Adrenal gland (tissue), 12 donors: ENCODE results near the gene ACAD8. TPM values are rescaled to one million over a fixed set of nuclear protein-coding genes. Genes with fewer than 3 reads are reported as not detected.

Experiments
- DNase-seq, 7 donors: peaks; one replicate each; pipeline ENCODE4 v3.0.0-alpha.2; 2019 to 2020
- H3K27ac ChIP-seq, 5 donors: fragments of 200-600 bp; sonication (generic) in 4 of 5; 1 replicate in 3 of 5; 2 replicates in 2 of 5; pipeline versions ENCODE4 v1.5.1 to v1.8.0; 2016 to 2020; ENCODE audit warnings: mild to moderate bottlenecking in 1 of 5
- H3K27me3 ChIP-seq: fragments of 200-600 bp; 2 replicates; pipeline ENCODE4 v1.8.0; 2021
- H3K36me3 ChIP-seq, 2 donors: fragments of 200-600 bp; replicated peaks in 1 of 2; 1 replicate in 1 of 2; 2 replicates in 1 of 2; pipeline versions ENCODE4 v1.5.1 to v1.8.0; 2018 to 2022
- H3K4me1 ChIP-seq, 2 donors: fragments of 200-600 bp; replicated peaks in 1 of 2; 1 replicate in 1 of 2; 2 replicates in 1 of 2; pipeline versions ENCODE4 v1.5.1 to v1.8.0; 2018 to 2021
- H3K4me3 ChIP-seq, 4 donors: fragments of 200-600 bp; sonication (generic) in 3 of 4; one replicate each; pipeline ENCODE4 v1.5.1; 2016 to 2018
- H3K9me3 ChIP-seq, 3 donors: fragments of 200-600 bp; sonication (generic) in 1 of 3; replicated peaks in 1 of 3; 1 replicate in 2 of 3; 2 replicates in 1 of 3; pipeline versions ENCODE4 v1.5.1 to v1.8.0; 2016 to 2021
- CTCF ChIP-seq, 6 experiments: fragments of 450-650 bp in 4 of 6; fragments of 200-600 bp in 2 of 6; sonication (generic) in 1 of 6; IDR thresholded peaks; 1 replicate in 5 of 6; 2 replicates in 1 of 6; pipeline versions ENCODE4 v1.5.1 to v1.8.0; 2016 to 2021; ENCODE audit warnings: antibody characterized with exemption in 6 of 6, mild to moderate bottlenecking in 2 of 6, moderate library complexity in 1 of 6
- POLR2A ChIP-seq, 2 donors: fragments of 450-650 bp; IDR thresholded peaks; one replicate each; pipeline ENCODE4 v1.6.1; 2017; ENCODE audit warnings: antibody characterized with exemption in 2 of 2, mild to moderate bottlenecking in 2 of 2, moderate library complexity in 1 of 2
- WGBS, 4 donors: extraction: QIAGEN DNeasy Blood & Tissue Kit in 2 of 4; methylation state at CpG; one replicate each; pipeline versions ENCODE4 v1.1.5 to v1.1.7; 2013 to 2017; 5-methylcytosine and 5-hydroxymethylcytosine counted together
- intact Hi-C, 2 donors: fragments of 100-400 bp; cut with DNase I; formaldehyde crosslinking; loops; one replicate each; pipeline versions ENCODE4 v1.14.1 to v1.15.0; 2022 to 2023
- polyA plus RNA-seq, 3 donors: library from polyadenylated mRNA; stranded (reverse); fragments of 200-250 nt in 2 of 3; fragments of 350-450 nt in 1 of 3; fragmentation: Illumina TruSeq in 1 of 3; extraction: RNeasy Lipid Tissue Mini Kit (QIAGEN cat#74804) in 1 of 3; gene quantifications; one replicate each; pipeline ENCODE4 v1.2.3, GENCODE V29; 2013 to 2014
- total RNA-seq, 9 donors: library from RNA; depleted of rRNA in 4 of 9; stranded (reverse); fragments of >200 nt in 4 of 9; fragments of 120-200 nt in 1 of 9; fragmentation: NEBNext Ultra II Directional in 1 of 9; extraction: Animal tissue kit (Norgen Biotek cat#: 25700) in 1 of 9; gene quantifications; one replicate each; pipeline versions ENCODE4 v1.1.0 to v1.2.4, GENCODE V29; 2013 to 2023
- donor health status: healthy with polysubstance abuse.
- donor health status: Bipolar disorder and iron deficiency.
- donor health status: DM: yes; HTN: yes; CAD: no.
- donor health status: DM: no; HTN: no; CAD: no.
- donor health status: DM: no; HTN: no; CAD: no.
- donor health status: DM: yes; HTN: yes; CAD: no.

ACAD8 gene
- total and polyA plus RNA-seq, 12 donors: 22.4 to 45.0 (median 35.0) TPM

GRCh38 chr11:134287561-134287960 is 34.2 kb downstream of the ACAD8 start:
- Histone ChIP-seq H3K27ac (no peak overlapping the region), H3K36me3 (no peaks in the 10 kb centered on the region), H3K4me1 (no peaks in the 10 kb centered on the region), H3K4me3 (no peak overlapping the region), H3K9me3 (no peaks in the 10 kb centered on the region), H3K27me3 (no peaks in the 10 kb centered on the region)
- TF ChIP-seq POLR2A (IDR thresholded peaks at IDR 0.05) (no peak), CTCF (IDR thresholded peaks at IDR 0.05) (no peak)
- intact Hi-C loops: no loop called here
- no peak for DNase-seq
- WGBS, 4 donors: 84 to 93% (median 88%) methylated on average over 12 of the region's 12 CpGs

GRCh38 chr11:134288486-134288885 is 35.1 kb downstream of the ACAD8 start:
- Histone ChIP-seq H3K4me1 (no peaks in the 10 kb centered on the region), H3K36me3 (no peaks in the 10 kb centered on the region), H3K4me3 (no peak overlapping the region), H3K27me3 (no peaks in the 10 kb centered on the region), H3K27ac (no peak overlapping the region), H3K9me3 (no peaks in the 10 kb centered on the region)
- WGBS, 4 donors: 90 to 96% (median 93%) methylated on average over 12 to 13 of the region's 13 CpGs
- no peak for DNase-seq
- TF ChIP-seq POLR2A (IDR thresholded peaks at IDR 0.05) (no peak), CTCF (IDR thresholded peaks at IDR 0.05) (no peak)
- intact Hi-C loops: no loop called here

DNA sequence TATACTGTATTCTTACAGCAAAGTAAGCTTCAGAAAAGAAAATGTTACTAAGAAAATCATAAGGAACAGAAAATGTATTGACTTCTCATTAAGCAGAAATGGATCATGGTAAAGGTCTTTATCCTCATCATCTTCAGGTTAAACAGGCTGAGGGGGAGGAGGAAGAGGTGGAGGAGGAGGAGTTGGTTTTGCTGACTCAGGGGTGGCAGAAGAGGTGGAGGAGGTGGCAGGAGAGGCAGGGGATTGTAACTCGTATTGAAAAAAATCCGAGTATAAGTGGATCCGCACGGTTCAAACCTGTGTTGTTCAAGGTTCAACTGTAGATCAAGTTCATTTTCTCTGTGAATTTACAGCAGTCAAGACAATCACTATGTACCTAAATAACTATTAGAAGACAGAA is 35.8 kb downstream of the ACAD8 start:
- WGBS, 4 donors: 57 to 84% (median 83%) methylated on average over 4 of the region's 4 CpGs
- H3K4me3 ChIP-seq: no peak overlapping the region
- intact Hi-C loops: no loop called here
- no peaks in the 10 kb centered on the region for H3K36me3 ChIP-seq
- no peak for TF ChIP-seq POLR2A (IDR thresholded peaks at IDR 0.05)
- TF ChIP-seq CTCF (IDR thresholded peaks at IDR 0.05): no peak
- DNase-seq: no peak
- H3K4me1 ChIP-seq: no peaks in the 10 kb centered on the region
- H3K27me3 ChIP-seq: no peaks in the 10 kb centered on the region
- no peak overlapping the region for H3K27ac ChIP-seq
- H3K9me3 ChIP-seq: no peaks in the 10 kb centered on the region

- H3K4me1 ChIP-seq: no peaks in the 10 kb centered on the region
- no peak overlapping the region for H3K4me3 ChIP-seq
- no peaks in the 10 kb centered on the region for H3K36me3 ChIP-seq
- intact Hi-C loops: no loop called here
- no peaks in the 10 kb centered on the region for H3K27me3 ChIP-seq
- no peak for DNase-seq
- no peaks in the 10 kb centered on the region for H3K9me3 ChIP-seq
- WGBS, 4 donors: 53 to 64% (median 57%) methylated on average over 9 to 12 of the region's 12 CpGs
- H3K27ac ChIP-seq: no peak overlapping the region
- no peak for TF ChIP-seq POLR2A (IDR thresholded peaks at IDR 0.05)
- no peak for TF ChIP-seq CTCF (IDR thresholded peaks at IDR 0.05)
Measured at GRCh38 chr11:134289789-134290188, 36.4 kb downstream of the ACAD8 start.
